ENCODE results near the gene TRAPPC4. TPM values are rescaled to one million over a fixed set of nuclear protein-coding genes. Genes with fewer than 3 reads are reported as not detected.

Gene TRAPPC4
- total RNA-seq, 1 experiment from 2014 or later: 78.9 TPM

GRCh38 chr11:118996926-118997626 is 21.5 kb upstream of the TRAPPC4 start:
- ATAC-seq: peak; percentile 16
- CTCF ChIA-PET: interaction anchor here (1.0 kb wide), 1 partner anchor 8 kb away, joined by 3 read pairs; no protein-coding TSS in a partner anchor
- Histone ChIP-seq H3K4me1 (ENCODE audit: control insufficient read depth, insufficient read depth, low read length) (peaks cover 16% of the 10 kb centered on the region), H3K27me3 (ENCODE audit: control insufficient read depth, insufficient read depth, low read length) (no peaks in the 10 kb centered on the region), H3K27ac (ENCODE audit: low read length) (peak overlapping the region; percentile 83), H3K36me3 (ENCODE audit: control insufficient read depth, insufficient read depth, low read length) (peaks cover 14% of the 10 kb centered on the region), H3K9me3 (ENCODE audit: control insufficient read depth, insufficient read depth, low read depth, low read length) (no peaks in the 10 kb centered on the region), H3K4me3 (ENCODE audit: low read depth in 2 of 2, low read length in 2 of 2) (peak overlapping the region; percentile 75 to 91)
- TSS peak; percentile 82 for BruUV-seq (replicated peaks)
- DNase-seq (ENCODE audit: low read depth, low spot score): no peak
- POLR2A ChIA-PET: interaction anchor here (0.6 kb wide), 2 partner anchors 47 to 425 kb away, joined by 4 to 8 read pairs; partner anchors contain the start of gene ARCN1
- intact Hi-C loops (cut with micrococcal nuclease; ENCODE audit: unreplicated experiment) (no loop called here), in situ Hi-C loops (cut with HindIII; ENCODE audit: low pct_unique_long_range_greater_than_20kb, low sequenced_read_pairs) (no loop called here)
- no peak for TF ChIP-seq TCF7L2 (IDR thresholded peaks at IDR 0.05; ENCODE audit: low read depth, low read length)
- TF ChIP-seq POLR2AphosphoS5 (IDR thresholded peaks at IDR 0.05; ENCODE audit: low read depth, low read length): no peak
- TF ChIP-seq REST (IDR thresholded peaks at IDR 0.05; ENCODE audit: insufficient read depth in 1 of 2, low read depth in 2 of 2, low read length in 1 of 2): no peak
- TF ChIP-seq CTCF (IDR thresholded peaks at IDR 0.05): no peak
- TF ChIP-seq SIN3A (IDR thresholded peaks at IDR 0.05; ENCODE audit: borderline replicate concordance, insufficient read depth, low read depth, low read length): no peak

- BruUV-seq (replicated peaks): no TSS peak
- TF ChIP-seq SIN3A (IDR thresholded peaks at IDR 0.05; ENCODE audit: borderline replicate concordance, insufficient read depth, low read depth, low read length): 0 out of 2 replicates have a peak, but pooled peaks have one; percentile 40
- TF ChIP-seq TCF7L2 (IDR thresholded peaks at IDR 0.05; ENCODE audit: low read depth, low read length): no peak
- peak; percentile 97 for TF ChIP-seq POLR2AphosphoS5 (IDR thresholded peaks at IDR 0.05; ENCODE audit: low read depth, low read length)
- TF ChIP-seq REST (IDR thresholded peaks at IDR 0.05; ENCODE audit: insufficient read depth in 1 of 2, low read depth in 2 of 2, low read length in 1 of 2): no peak
- no peak for TF ChIP-seq CTCF (IDR thresholded peaks at IDR 0.05)
- DNase-seq (ENCODE audit: low read depth, low spot score) (no peak), ATAC-seq (peak; percentile 99)
- Histone ChIP-seq H3K9me3 (ENCODE audit: control insufficient read depth, insufficient read depth, low read depth, low read length) (no peaks in the 10 kb centered on the region), H3K27me3 (ENCODE audit: control insufficient read depth, insufficient read depth, low read length) (no peaks in the 10 kb centered on the region), H3K4me1 (ENCODE audit: control insufficient read depth, insufficient read depth, low read length) (peaks cover 16% of the 10 kb centered on the region), H3K4me3 (ENCODE audit: low read depth in 2 of 2, low read length in 2 of 2) (peak within 1 kb of the TSS; percentile 75 to 91), H3K36me3 (ENCODE audit: control insufficient read depth, insufficient read depth, low read length) (peaks cover 14% of the 10 kb centered on the region), H3K27ac (ENCODE audit: low read length) (peak within 1 kb of the TSS; percentile 83)
- intact Hi-C loops (cut with micrococcal nuclease; ENCODE audit: unreplicated experiment) (no loop called here), in situ Hi-C loops (cut with HindIII; ENCODE audit: low pct_unique_long_range_greater_than_20kb, low sequenced_read_pairs) (no loop called here)
- POLR2A ChIA-PET: interaction anchor here (0.5 to 0.6 kb wide), 3 partner anchors 14 to 425 kb away, joined by 3 to 8 read pairs (median 4); partner anchors contain the start of gene ARCN1
- CTCF ChIA-PET: interaction anchor here (0.7 to 1.0 kb wide), 2 partner anchors 9 to 208 kb away, joined by 3 to 15 read pairs; partner anchors contain the start of gene CBL
These were observed 20.8 kb upstream of the TRAPPC4 start, which contains the start of gene CENATAC for GRCh38 chr11:118997627-118998387. Gene CENATAC, plus strand, starts transcription at chr11:118998138. Its CDS starts 60 bp downstream, at chr11:118998198.

Measured in Panc1 (cell line).